CD4-positive, CD25-positive, alpha-beta regulatory T cell (primary cell): ENCODE measurements around the gene USP27X. TPM values are rescaled to one million over a fixed set of nuclear protein-coding genes. Genes with fewer than 3 reads are reported as not detected.

Source experiments
- ATAC-seq, 2 donors: fragments of 150-1000 bp; cut with Tn5 transposase; one replicate each; pipeline ENCODE4 v1.10.0; 2021; ENCODE audit warnings: low read depth in 2 of 2, moderate number of reproducible peaks in 2 of 2, moderate library complexity in 1 of 2
- DNase-seq, 3 donors: peaks; one replicate each; pipeline versions ENCODE4 v3.0.0 to v3.0.0-alpha.2; 2012 to 2022; ENCODE audit warnings: mixed read lengths in 1 of 3
- H3K27ac ChIP-seq: one replicate; pipeline ENCODE4 v1.7.0; 2013; ENCODE audit warnings: mild to moderate bottlenecking, low read length; ENCODE audit not compliant: insufficient read depth, poor library complexity, severe bottlenecking
- H3K27me3 ChIP-seq: one replicate; pipeline ENCODE4 v1.7.0; 2013; ENCODE audit warnings: low read length; ENCODE audit not compliant: control insufficient read depth, insufficient read depth
- H3K36me3 ChIP-seq: one replicate; pipeline ENCODE4 v1.7.0; 2013; ENCODE audit warnings: mild to moderate bottlenecking, low read length, moderate library complexity; ENCODE audit not compliant: control insufficient read depth, insufficient read depth
- H3K4me1 ChIP-seq: 2 replicates; pipeline ENCODE4 v1.7.0; 2013; ENCODE audit warnings: mild to moderate bottlenecking, low read length; ENCODE audit not compliant: insufficient read depth, control insufficient read depth, poor library complexity, severe bottlenecking
- H3K4me3 ChIP-seq: one replicate; pipeline ENCODE4 v1.7.0; 2013; ENCODE audit warnings: low read depth, mild to moderate bottlenecking, low read length, moderate library complexity
- H3K9me3 ChIP-seq, 2 experiments: 1 replicate in 1 of 2; 2 replicates in 1 of 2; pipeline ENCODE4 v1.7.0; 2013; ENCODE audit warnings: low read length in 2 of 2, mild to moderate bottlenecking in 1 of 2, moderate library complexity in 1 of 2; ENCODE audit not compliant: control insufficient read depth in 2 of 2
- H3K27ac Mint-ChIP-seq, 3 donors: one replicate each; pipeline ENCODE4 v1.8.0; 2020 to 2022; ENCODE audit warnings: mild to moderate bottlenecking in 3 of 3, mixed read lengths in 3 of 3, moderate library complexity in 2 of 3
- H3K27me3 Mint-ChIP-seq: one replicate; pipeline ENCODE4 v1.8.0; 2022; ENCODE audit warnings: mild to moderate bottlenecking, mixed read lengths
- H3K36me3 Mint-ChIP-seq: one replicate; pipeline ENCODE4 v1.8.0; 2020; ENCODE audit warnings: mixed read lengths
- H3K4me1 Mint-ChIP-seq, 4 donors: one replicate each; pipeline ENCODE4 v1.8.0; 2020 to 2022; ENCODE audit warnings: mixed read lengths in 4 of 4, mild to moderate bottlenecking in 1 of 4
- H3K4me3 Mint-ChIP-seq, 4 donors: one replicate each; pipeline ENCODE4 v1.8.0; 2020 to 2022; ENCODE audit warnings: mild to moderate bottlenecking in 4 of 4, mixed read lengths in 4 of 4, moderate library complexity in 3 of 4
- H3K9me3 Mint-ChIP-seq, 7 donors: one replicate each; pipeline ENCODE4 v1.8.0; 2020 to 2022; ENCODE audit warnings: mixed read lengths in 7 of 7, mild to moderate bottlenecking in 3 of 7, moderate library complexity in 2 of 7
- polyA plus RNA-seq, 4 donors: library from polyadenylated mRNA; unstranded; fragments of 300-500 nt; fragmentation: Illumina TruSeq; gene quantifications; one replicate each; pipeline ENCODE4 v1.2.3, GENCODE V29; 2021
- total RNA-seq: library from RNA; stranded (reverse); gene quantifications from one replicate; pipeline ENCODE4 v1.2.3, GENCODE V29; 2022

USP27X gene
- total and polyA plus RNA-seq, 5 donors from 2014 or later = 0.21 to 2.2 (median 0.46) TPM

DNA sequence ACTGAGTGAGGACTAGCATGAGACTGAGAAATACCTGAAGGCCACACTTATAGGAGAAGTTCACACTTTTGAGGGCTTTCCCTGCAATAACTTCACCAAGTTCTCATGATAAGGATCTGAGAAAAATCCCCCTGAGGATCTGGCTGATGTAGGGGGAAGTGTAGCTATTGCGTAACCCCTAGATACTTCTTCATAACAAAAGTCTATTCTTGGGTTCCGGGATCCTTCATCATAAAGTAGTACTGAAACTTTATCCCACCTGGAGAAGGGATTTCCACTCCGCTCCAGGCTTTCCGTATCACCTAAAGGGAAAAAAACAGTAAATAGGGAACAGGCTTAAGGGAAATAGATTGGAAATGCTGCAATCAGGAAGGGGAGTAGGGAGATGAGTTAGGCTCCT lies 13.3 kb downstream of the USP27X start:
- H3K9me3 Mint-ChIP-seq = peaks cover 0 to 10% (median 6%) of the 10 kb centered on the region in 7 donors
- Histone ChIP-seq H3K4me3 (no peak overlapping the region), H3K9me3 (peaks cover 4 to 6% of the 10 kb centered on the region in 2 experiments), H3K27ac (no peak overlapping the region), H3K27me3 (no peaks in the 10 kb centered on the region), H3K36me3 (no peaks in the 10 kb centered on the region), H3K4me1 (no peaks in the 10 kb centered on the region)
- no peak overlapping the region for H3K4me3 Mint-ChIP-seq
- H3K36me3 Mint-ChIP-seq = no peaks in the 10 kb centered on the region
- no peak for DNase-seq
- ATAC-seq = no peak
- H3K4me1 Mint-ChIP-seq = no peaks in the 10 kb centered on the region
- H3K27me3 Mint-ChIP-seq = peaks cover 33% of the 10 kb centered on the region
- no peak overlapping the region for H3K27ac Mint-ChIP-seq

DNA sequence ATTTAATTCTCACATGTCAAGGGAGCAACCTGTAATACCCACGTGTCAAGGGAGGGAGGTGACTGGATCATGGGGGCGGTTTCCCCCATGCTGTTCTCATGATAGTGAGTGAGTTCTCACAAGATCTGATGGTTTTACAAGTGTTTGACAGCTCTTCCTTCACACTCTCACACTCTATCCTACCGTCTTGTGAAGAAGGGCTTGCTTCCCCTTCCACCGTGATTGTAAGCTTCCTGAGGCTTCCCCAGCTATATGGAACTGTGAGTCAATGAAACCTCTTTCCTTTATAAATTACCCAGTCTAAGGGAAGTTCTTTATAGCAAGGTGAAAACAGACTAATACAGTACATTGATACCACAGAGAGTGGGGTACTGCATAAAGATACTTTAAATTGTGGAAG lies 17.7 kb downstream of the USP27X start:
- Mint-ChIP-seq H3K27ac (no peak overlapping the region), H3K4me1 (no peaks in the 10 kb centered on the region), H3K27me3 (peaks cover 27% of the 10 kb centered on the region), H3K4me3 (no peak overlapping the region), H3K36me3 (no peaks in the 10 kb centered on the region), H3K9me3 (peaks cover 0 to 13% (median 6%) of the 10 kb centered on the region in 7 donors)
- H3K4me1 ChIP-seq = no peaks in the 10 kb centered on the region
- H3K9me3 ChIP-seq = peaks cover 4 to 6% of the 10 kb centered on the region in 2 experiments
- H3K27me3 ChIP-seq = peaks cover 5% of the 10 kb centered on the region
- H3K4me3 ChIP-seq = no peak overlapping the region
- ATAC-seq (no peak), DNase-seq (no peak)
- no peak overlapping the region for H3K27ac ChIP-seq
- no peaks in the 10 kb centered on the region for H3K36me3 ChIP-seq

DNA sequence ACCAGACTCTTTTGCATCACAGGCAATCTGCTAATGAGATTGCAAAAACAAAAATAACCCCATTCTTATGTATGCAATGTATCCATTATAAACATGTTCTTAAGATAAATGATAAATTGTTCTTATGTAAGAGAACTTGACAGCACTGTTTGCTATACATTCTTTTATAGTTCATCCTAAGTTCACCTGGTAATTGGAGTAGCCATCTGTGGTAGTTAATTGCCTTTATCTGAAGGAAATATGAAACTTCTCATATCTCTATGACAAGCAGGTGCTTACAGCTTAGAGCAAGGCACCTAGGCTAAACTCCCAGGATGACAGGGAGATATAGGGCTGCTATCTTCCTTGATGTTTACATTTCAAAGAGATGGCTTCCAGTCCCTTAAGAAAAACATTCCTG lies 21.8 kb downstream of the USP27X start:
- no peak overlapping the region for H3K27ac ChIP-seq
- no peaks in the 10 kb centered on the region for H3K4me1 Mint-ChIP-seq
- no peak overlapping the region for H3K4me3 ChIP-seq
- H3K36me3 Mint-ChIP-seq = no peaks in the 10 kb centered on the region
- peaks cover 4 to 6% of the 10 kb centered on the region in 2 experiments for H3K9me3 ChIP-seq
- peaks cover 5% of the 10 kb centered on the region for H3K27me3 ChIP-seq
- no peak for ATAC-seq
- no peaks in the 10 kb centered on the region for H3K4me1 ChIP-seq
- H3K9me3 Mint-ChIP-seq = peaks cover 0 to 13% (median 5%) of the 10 kb centered on the region in 7 donors
- no peak for DNase-seq
- H3K27ac Mint-ChIP-seq = no peak overlapping the region
- H3K4me3 Mint-ChIP-seq = no peak overlapping the region
- no peaks in the 10 kb centered on the region for H3K36me3 ChIP-seq
- peaks cover 19% of the 10 kb centered on the region for H3K27me3 Mint-ChIP-seq

DNA sequence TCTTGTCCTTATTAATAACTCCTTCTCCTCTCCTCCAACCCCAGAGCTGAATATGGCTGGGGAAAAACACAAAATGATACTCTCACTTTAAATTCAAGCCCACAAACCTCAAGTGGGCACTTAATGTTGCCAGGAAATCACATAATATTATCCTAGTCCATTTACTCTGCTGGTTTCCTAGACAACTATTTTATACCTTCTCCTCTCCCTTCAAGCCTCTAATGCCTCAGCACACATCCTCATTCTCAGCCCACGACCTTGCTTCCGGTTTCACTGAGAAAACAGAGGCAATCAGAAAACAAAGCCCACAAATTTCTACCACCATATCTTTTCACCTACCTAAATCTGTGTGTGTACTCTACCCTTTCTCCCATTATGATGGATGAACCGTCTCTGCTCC lies 31.1 kb downstream of the USP27X start:
- no peak overlapping the region for H3K4me3 Mint-ChIP-seq
- ATAC-seq (no peak), DNase-seq (peak in 1 of 3 donors; percentile 23)
- H3K36me3 ChIP-seq = no peaks in the 10 kb centered on the region
- H3K27me3 Mint-ChIP-seq = peaks cover 6% of the 10 kb centered on the region
- peaks cover 0 to 1% (median 0%) of the 10 kb centered on the region in 7 donors for H3K9me3 Mint-ChIP-seq
- H3K4me1 Mint-ChIP-seq = peaks cover 4 to 9% (median 8%) of the 10 kb centered on the region in 4 donors
- no peak overlapping the region for H3K4me3 ChIP-seq
- no peaks in the 10 kb centered on the region for H3K9me3 ChIP-seq
- no peak overlapping the region for H3K27ac ChIP-seq
- peak overlapping the region; percentile 6 to 14 (median 11) for H3K27ac Mint-ChIP-seq
- H3K4me1 ChIP-seq = no peaks in the 10 kb centered on the region
- H3K36me3 Mint-ChIP-seq = no peaks in the 10 kb centered on the region
- no peaks in the 10 kb centered on the region for H3K27me3 ChIP-seq

DNA sequence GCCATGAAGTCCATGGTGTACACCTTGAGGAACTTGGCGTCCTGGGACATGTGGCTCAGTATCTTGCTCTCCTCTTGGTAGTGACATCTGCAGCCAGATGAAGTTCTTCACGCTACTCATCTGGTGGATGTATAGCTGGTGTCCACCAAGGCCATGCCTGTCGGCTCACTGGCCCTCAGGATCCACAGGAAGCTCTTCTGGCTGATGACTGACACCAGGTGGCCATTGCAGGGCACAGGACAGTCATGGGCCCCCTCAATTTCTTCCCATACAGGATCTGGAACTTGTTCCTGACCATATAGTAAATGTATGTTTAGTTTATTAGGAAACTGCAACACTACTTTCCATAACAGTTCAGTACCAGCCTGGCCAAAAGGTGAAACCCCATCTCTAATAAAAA lies 32.8 kb downstream of the USP27X start:
- DNase-seq = no peak
- H3K27me3 ChIP-seq = no peaks in the 10 kb centered on the region
- H3K27ac ChIP-seq = no peak overlapping the region
- Mint-ChIP-seq H3K4me1 (peaks cover 4 to 9% (median 8%) of the 10 kb centered on the region in 4 donors), H3K27me3 (peaks cover 6% of the 10 kb centered on the region), H3K36me3 (no peaks in the 10 kb centered on the region), H3K9me3 (peaks cover 0 to 1% (median 0%) of the 10 kb centered on the region in 7 donors), H3K4me3 (no peak overlapping the region), H3K27ac (no peak overlapping the region)
- no peaks in the 10 kb centered on the region for H3K36me3 ChIP-seq
- no peaks in the 10 kb centered on the region for H3K9me3 ChIP-seq
- no peak for ATAC-seq
- no peak overlapping the region for H3K4me3 ChIP-seq
- no peaks in the 10 kb centered on the region for H3K4me1 ChIP-seq

DNA sequence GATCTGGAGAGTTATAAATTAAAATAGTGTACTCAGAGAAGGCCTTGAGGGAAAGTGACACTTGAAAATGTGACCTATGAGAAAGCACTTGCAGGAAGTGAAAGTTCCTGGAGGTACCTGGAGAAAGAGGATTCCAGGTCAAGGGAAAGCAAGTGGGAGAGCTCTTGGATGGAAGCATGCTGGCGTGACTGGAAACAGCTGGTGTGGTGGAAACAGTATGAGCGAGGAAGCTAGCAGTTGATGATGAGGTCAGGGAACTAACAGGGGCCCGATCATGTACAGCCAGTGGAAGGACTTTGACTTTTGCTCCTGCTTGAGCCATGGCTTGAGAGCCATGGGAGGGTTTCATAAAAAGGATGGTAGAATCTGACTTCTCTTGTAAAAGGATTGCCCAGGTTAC lies 33.6 kb downstream of the USP27X start:
- Histone ChIP-seq H3K27me3 (no peaks in the 10 kb centered on the region), H3K4me3 (no peak overlapping the region), H3K27ac (no peak overlapping the region), H3K36me3 (no peaks in the 10 kb centered on the region), H3K4me1 (no peaks in the 10 kb centered on the region), H3K9me3 (no peaks in the 10 kb centered on the region)
- Mint-ChIP-seq H3K4me3 (no peak overlapping the region), H3K9me3 (peaks cover 0 to 1% (median 0%) of the 10 kb centered on the region in 7 donors), H3K36me3 (no peaks in the 10 kb centered on the region), H3K27ac (no peak overlapping the region), H3K4me1 (peaks cover 4 to 9% (median 8%) of the 10 kb centered on the region in 4 donors), H3K27me3 (peaks cover 6% of the 10 kb centered on the region)
- ATAC-seq (no peak), DNase-seq (no peak)

DNA sequence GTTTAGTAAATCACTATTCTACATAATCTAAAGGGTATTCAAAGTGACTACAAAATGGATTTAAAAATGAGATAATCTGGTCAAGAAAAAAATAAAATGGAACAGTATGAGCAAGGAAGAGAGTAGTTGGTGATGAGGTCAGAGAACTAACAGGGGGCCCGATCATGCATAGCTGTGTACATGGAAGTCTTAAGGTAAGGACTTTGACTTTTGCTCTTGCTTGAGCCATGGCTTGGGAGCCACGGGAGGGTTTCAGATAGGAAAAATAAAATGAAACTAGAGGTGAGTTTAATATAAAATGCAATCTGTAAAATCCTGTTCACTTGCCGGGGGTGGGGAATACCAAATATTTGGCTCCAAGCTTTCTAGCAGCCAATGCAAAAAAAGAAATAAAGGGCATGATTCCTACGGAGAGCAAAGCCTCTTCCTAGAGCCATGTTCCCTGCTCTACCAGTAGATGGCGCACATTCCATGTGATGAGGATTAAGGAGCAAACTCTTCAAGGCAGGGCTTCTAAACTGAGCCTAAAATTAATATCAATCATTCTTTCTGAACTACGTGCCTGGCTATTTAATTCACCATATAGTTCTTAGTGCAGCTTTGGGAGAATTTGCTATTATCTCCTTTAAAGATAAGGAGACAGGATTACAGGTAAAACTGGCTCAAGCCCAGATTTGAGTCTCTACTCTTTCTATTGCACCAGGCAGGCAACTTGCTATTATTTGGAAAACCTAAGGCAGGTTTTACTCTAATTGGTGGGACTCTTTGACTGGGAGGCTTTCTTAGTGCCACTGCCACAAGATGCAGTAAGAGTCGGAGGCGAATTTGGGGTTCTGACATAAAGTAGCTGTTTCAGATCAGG lies 36.3 kb downstream of the USP27X start:
- DNase-seq = peak; percentile 38 to 67 (median 55)
- Histone ChIP-seq H3K4me1 (no peaks in the 10 kb centered on the region), H3K9me3 (no peaks in the 10 kb centered on the region), H3K4me3 (no peak overlapping the region), H3K27me3 (no peaks in the 10 kb centered on the region), H3K27ac (no peak overlapping the region), H3K36me3 (no peaks in the 10 kb centered on the region)
- H3K4me3 Mint-ChIP-seq = no peak overlapping the region
- no peaks in the 10 kb centered on the region for H3K27me3 Mint-ChIP-seq
- ATAC-seq = peak; percentile 56 to 58
- H3K36me3 Mint-ChIP-seq = no peaks in the 10 kb centered on the region
- H3K27ac Mint-ChIP-seq = no peak overlapping the region
- H3K9me3 Mint-ChIP-seq = no peaks in the 10 kb centered on the region
- H3K4me1 Mint-ChIP-seq = peaks cover 0 to under 1% (median under 1%) of the 10 kb centered on the region in 4 donors

DNA sequence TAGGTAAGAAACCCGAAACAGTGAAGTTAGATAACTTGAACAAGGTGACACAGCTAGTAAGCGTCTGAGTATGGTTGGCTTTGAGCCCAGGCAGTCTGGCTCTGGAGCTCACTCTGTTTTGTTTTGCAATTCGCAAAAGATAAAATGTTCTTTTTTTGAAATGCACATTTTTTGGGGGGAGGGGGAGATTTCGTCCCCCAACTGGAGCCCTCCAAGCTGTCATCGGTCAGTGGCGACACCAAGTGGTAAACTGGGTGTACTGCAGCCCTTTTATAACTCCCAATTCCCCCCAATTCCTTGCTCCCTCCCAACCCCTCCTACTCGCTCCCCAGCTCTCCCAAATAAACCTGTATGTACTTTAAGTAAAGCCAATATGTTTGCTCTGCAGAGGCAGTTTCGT lies 40.3 kb downstream of the USP27X start:
- no peaks in the 10 kb centered on the region for H3K36me3 Mint-ChIP-seq
- H3K9me3 Mint-ChIP-seq = no peaks in the 10 kb centered on the region
- no peak overlapping the region for H3K27ac Mint-ChIP-seq
- peak overlapping the region in 1 of 4 donors; percentile 4 for H3K4me3 Mint-ChIP-seq
- Histone ChIP-seq H3K9me3 (no peaks in the 10 kb centered on the region), H3K4me3 (no peak overlapping the region), H3K36me3 (no peaks in the 10 kb centered on the region), H3K4me1 (peaks cover 8% of the 10 kb centered on the region), H3K27ac (no peak overlapping the region), H3K27me3 (no peaks in the 10 kb centered on the region)
- no peaks in the 10 kb centered on the region for H3K27me3 Mint-ChIP-seq
- ATAC-seq (no peak), DNase-seq (peak; percentile 5 to 36 (median 19))
- peaks cover 0 to 9% (median 6%) of the 10 kb centered on the region in 4 donors for H3K4me1 Mint-ChIP-seq
